ENCODE data around the gene ADCY5.

ADCY5 gene

GRCh38 chr3:123307064-123307463, 141.8 kb downstream of the ADCY5 start:
- Histone ChIP-seq H3K4me1 (ENCODE audit: insufficient read depth, insufficient read length) (peaks cover 12% of the 10 kb centered on the region), H3K9me3 (ENCODE audit: insufficient read depth, low read length) (no peaks in the 10 kb centered on the region), H3K9ac (ENCODE audit: insufficient read length, low read depth) (no peak overlapping the region), H3K4me3 (ENCODE audit: insufficient read length, low read depth) (no peak overlapping the region), H3K36me3 (ENCODE audit: insufficient read depth, insufficient read length, low read length) (no peaks in the 10 kb centered on the region), H3K27me3 (ENCODE audit: insufficient read depth, insufficient read length) (no peaks in the 10 kb centered on the region)
- TF ChIP-seq ZNF274 (IDR thresholded peaks at IDR 0.05; ENCODE audit: low read depth, low read length), result no peak
- TF ChIP-seq SUZ12 (IDR thresholded peaks at IDR 0.05; ENCODE audit: extremely low read depth, insufficient read depth, insufficient read length), result no peak
- TF ChIP-seq YY1 (IDR thresholded peaks at IDR 0.05; ENCODE audit: insufficient read depth, insufficient read length), result no peak
- DNase-seq (ENCODE audit: low read depth, low spot score), result no peak

- H3K27me3 ChIP-seq (ENCODE audit: insufficient read depth, insufficient read length), result no peaks in the 10 kb centered on the region
- no peaks in the 10 kb centered on the region for H3K36me3 ChIP-seq (ENCODE audit: insufficient read depth, insufficient read length, low read length)
- no peak for DNase-seq (ENCODE audit: low read depth, low spot score)
- H3K4me3 ChIP-seq (ENCODE audit: insufficient read length, low read depth), result no peak overlapping the region
- no peaks in the 10 kb centered on the region for H3K9me3 ChIP-seq (ENCODE audit: insufficient read depth, low read length)
- H3K9ac ChIP-seq (ENCODE audit: insufficient read length, low read depth), result no peak overlapping the region
- H3K4me1 ChIP-seq (ENCODE audit: insufficient read depth, insufficient read length), result peaks cover 4% of the 10 kb centered on the region
- TF ChIP-seq YY1 (IDR thresholded peaks at IDR 0.05; ENCODE audit: insufficient read depth, insufficient read length) (no peak), ZNF274 (IDR thresholded peaks at IDR 0.05; ENCODE audit: low read depth, low read length) (no peak), SUZ12 (IDR thresholded peaks at IDR 0.05; ENCODE audit: extremely low read depth, insufficient read depth, insufficient read length) (no peak)
Measured at GRCh38 chr3:123305192-123305591, 143.7 kb downstream of the ADCY5 start.

DNA sequence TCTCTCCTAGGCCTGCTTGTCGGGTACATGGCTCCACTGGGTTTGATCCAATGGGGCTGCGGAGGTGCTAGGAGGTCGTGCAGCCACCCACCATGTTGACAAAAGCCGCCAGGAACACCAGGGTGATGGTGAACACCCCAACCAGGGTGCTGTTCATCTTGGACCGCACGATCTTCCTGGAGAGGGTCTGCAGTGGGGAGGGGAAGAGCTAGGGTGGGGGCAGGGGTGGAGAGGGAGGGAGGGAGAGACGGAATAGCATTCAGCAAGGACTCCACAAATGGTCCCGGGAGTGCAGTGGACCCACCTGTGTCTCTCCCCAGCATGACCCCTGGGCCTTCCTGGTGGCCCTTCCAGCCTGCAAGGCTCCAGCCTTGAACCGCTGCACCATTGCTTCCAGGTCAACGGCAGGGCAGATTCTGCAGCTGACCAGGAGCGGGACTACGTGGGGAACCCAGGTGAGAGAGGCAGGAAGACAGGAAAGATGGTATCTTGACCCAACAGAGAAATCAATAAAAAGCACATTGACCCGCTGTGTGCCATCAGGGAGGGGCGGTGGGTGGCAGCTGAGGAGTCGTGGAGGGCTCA, 144.8 kb downstream of the ADCY5 start:
- TF ChIP-seq SUZ12 (IDR thresholded peaks at IDR 0.05; ENCODE audit: extremely low read depth, insufficient read depth, insufficient read length) (no peak), ZNF274 (IDR thresholded peaks at IDR 0.05; ENCODE audit: low read depth, low read length) (no peak), YY1 (IDR thresholded peaks at IDR 0.05; ENCODE audit: insufficient read depth, insufficient read length) (no peak)
- H3K9me3 ChIP-seq (ENCODE audit: insufficient read depth, low read length), result no peaks in the 10 kb centered on the region
- no peaks in the 10 kb centered on the region for H3K36me3 ChIP-seq (ENCODE audit: insufficient read depth, insufficient read length, low read length)
- DNase-seq (ENCODE audit: low read depth, low spot score), result no peak
- no peak overlapping the region for H3K4me3 ChIP-seq (ENCODE audit: insufficient read length, low read depth)
- H3K4me1 ChIP-seq (ENCODE audit: insufficient read depth, insufficient read length), result peaks cover 2% of the 10 kb centered on the region
- no peaks in the 10 kb centered on the region for H3K27me3 ChIP-seq (ENCODE audit: insufficient read depth, insufficient read length)
- H3K9ac ChIP-seq (ENCODE audit: insufficient read length, low read depth), result no peak overlapping the region

DNA sequence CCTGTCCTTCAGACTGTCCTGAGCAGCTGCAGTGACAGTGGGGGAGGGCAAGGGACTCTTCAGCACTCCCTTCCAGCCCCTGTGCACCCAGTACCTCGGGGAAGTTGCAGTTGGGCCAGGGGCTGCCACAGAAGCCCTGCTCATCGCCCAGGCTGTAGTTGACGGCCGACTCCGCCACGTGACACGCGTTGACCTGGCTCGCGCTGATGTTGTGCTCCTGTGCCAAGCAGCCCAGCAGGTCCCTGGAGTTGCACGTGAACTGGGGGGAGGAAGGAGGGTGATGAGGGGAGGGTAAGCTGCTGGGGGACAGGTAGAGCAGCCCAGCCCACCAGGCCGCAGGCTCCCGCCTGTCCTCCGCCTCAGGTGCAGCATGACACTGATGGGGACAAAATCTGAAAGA, 145.9 kb downstream of the ADCY5 start:
- no peaks in the 10 kb centered on the region for H3K27me3 ChIP-seq (ENCODE audit: insufficient read depth, insufficient read length)
- H3K36me3 ChIP-seq (ENCODE audit: insufficient read depth, insufficient read length, low read length), result no peaks in the 10 kb centered on the region
- H3K9ac ChIP-seq (ENCODE audit: insufficient read length, low read depth), result no peak overlapping the region
- TF ChIP-seq ZNF274 (IDR thresholded peaks at IDR 0.05; ENCODE audit: low read depth, low read length) (no peak), YY1 (IDR thresholded peaks at IDR 0.05; ENCODE audit: insufficient read depth, insufficient read length) (no peak), SUZ12 (IDR thresholded peaks at IDR 0.05; ENCODE audit: extremely low read depth, insufficient read depth, insufficient read length) (no peak)
- H3K4me1 ChIP-seq (ENCODE audit: insufficient read depth, insufficient read length), result peaks cover 2% of the 10 kb centered on the region
- H3K9me3 ChIP-seq (ENCODE audit: insufficient read depth, low read length), result no peaks in the 10 kb centered on the region
- no peak for DNase-seq (ENCODE audit: low read depth, low spot score)
- no peak overlapping the region for H3K4me3 ChIP-seq (ENCODE audit: insufficient read length, low read depth)

- no peak overlapping the region for H3K9ac ChIP-seq (ENCODE audit: insufficient read length, low read depth)
- DNase-seq (ENCODE audit: low read depth, low spot score), result no peak
- H3K27me3 ChIP-seq (ENCODE audit: insufficient read depth, insufficient read length), result no peaks in the 10 kb centered on the region
- no peaks in the 10 kb centered on the region for H3K36me3 ChIP-seq (ENCODE audit: insufficient read depth, insufficient read length, low read length)
- TF ChIP-seq YY1 (IDR thresholded peaks at IDR 0.05; ENCODE audit: insufficient read depth, insufficient read length) (no peak), ZNF274 (IDR thresholded peaks at IDR 0.05; ENCODE audit: low read depth, low read length) (no peak), SUZ12 (IDR thresholded peaks at IDR 0.05; ENCODE audit: extremely low read depth, insufficient read depth, insufficient read length) (no peak)
- peaks cover 2% of the 10 kb centered on the region for H3K4me1 ChIP-seq (ENCODE audit: insufficient read depth, insufficient read length)
- H3K9me3 ChIP-seq (ENCODE audit: insufficient read depth, low read length), result no peaks in the 10 kb centered on the region
- no peak overlapping the region for H3K4me3 ChIP-seq (ENCODE audit: insufficient read length, low read depth)
Measured at GRCh38 chr3:123301331-123302184, 147.3 kb downstream of the ADCY5 start.

GRCh38 chr3:123300583-123300982, 148.3 kb downstream of the ADCY5 start:
- TF ChIP-seq SUZ12 (IDR thresholded peaks at IDR 0.05; ENCODE audit: extremely low read depth, insufficient read depth, insufficient read length) (no peak), YY1 (IDR thresholded peaks at IDR 0.05; ENCODE audit: insufficient read depth, insufficient read length) (no peak), ZNF274 (IDR thresholded peaks at IDR 0.05; ENCODE audit: low read depth, low read length) (no peak)
- peaks cover 2% of the 10 kb centered on the region for H3K4me1 ChIP-seq (ENCODE audit: insufficient read depth, insufficient read length)
- H3K4me3 ChIP-seq (ENCODE audit: insufficient read length, low read depth), result no peak overlapping the region
- H3K9ac ChIP-seq (ENCODE audit: insufficient read length, low read depth), result no peak overlapping the region
- H3K27me3 ChIP-seq (ENCODE audit: insufficient read depth, insufficient read length), result no peaks in the 10 kb centered on the region
- DNase-seq (ENCODE audit: low read depth, low spot score), result no peak
- H3K9me3 ChIP-seq (ENCODE audit: insufficient read depth, low read length), result no peaks in the 10 kb centered on the region
- no peaks in the 10 kb centered on the region for H3K36me3 ChIP-seq (ENCODE audit: insufficient read depth, insufficient read length, low read length)

DNA sequence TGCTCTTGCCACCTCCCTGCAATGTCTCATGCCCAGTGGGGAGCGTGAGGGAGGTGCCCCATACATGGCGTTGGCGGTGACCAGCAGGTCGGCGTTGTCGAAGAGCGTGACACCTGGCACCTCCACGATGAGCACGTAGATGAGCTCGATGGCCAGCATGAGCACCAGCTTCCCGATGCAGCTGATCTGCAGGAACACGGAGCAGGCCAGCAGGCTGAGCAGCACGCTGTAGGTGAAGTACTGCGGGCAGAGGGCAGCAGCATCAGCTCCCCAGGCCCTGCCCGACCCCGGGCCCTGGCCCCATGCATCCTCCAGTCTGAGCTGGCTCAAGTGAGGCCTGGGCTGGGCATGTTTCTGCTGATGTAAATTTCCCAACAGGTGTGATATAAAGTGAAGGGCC, 148.8 kb downstream of the ADCY5 start:
- DNase-seq (ENCODE audit: low read depth, low spot score), result no peak
- TF ChIP-seq SUZ12 (IDR thresholded peaks at IDR 0.05; ENCODE audit: extremely low read depth, insufficient read depth, insufficient read length) (no peak), YY1 (IDR thresholded peaks at IDR 0.05; ENCODE audit: insufficient read depth, insufficient read length) (no peak), ZNF274 (IDR thresholded peaks at IDR 0.05; ENCODE audit: low read depth, low read length) (no peak)
- no peaks in the 10 kb centered on the region for H3K36me3 ChIP-seq (ENCODE audit: insufficient read depth, insufficient read length, low read length)
- H3K4me3 ChIP-seq (ENCODE audit: insufficient read length, low read depth), result no peak overlapping the region
- H3K27me3 ChIP-seq (ENCODE audit: insufficient read depth, insufficient read length), result no peaks in the 10 kb centered on the region
- peaks cover 2% of the 10 kb centered on the region for H3K4me1 ChIP-seq (ENCODE audit: insufficient read depth, insufficient read length)
- no peak overlapping the region for H3K9ac ChIP-seq (ENCODE audit: insufficient read length, low read depth)
- H3K9me3 ChIP-seq (ENCODE audit: insufficient read depth, low read length), result no peaks in the 10 kb centered on the region

All from NT2/D1 (cell line).